ENCODE measurements around the gene C4orf50.

GRCh38 chr4:5870701-5871100 lies 147.5 kb downstream of the C4orf50 start:
- TF ChIP-seq, protein P1, sequence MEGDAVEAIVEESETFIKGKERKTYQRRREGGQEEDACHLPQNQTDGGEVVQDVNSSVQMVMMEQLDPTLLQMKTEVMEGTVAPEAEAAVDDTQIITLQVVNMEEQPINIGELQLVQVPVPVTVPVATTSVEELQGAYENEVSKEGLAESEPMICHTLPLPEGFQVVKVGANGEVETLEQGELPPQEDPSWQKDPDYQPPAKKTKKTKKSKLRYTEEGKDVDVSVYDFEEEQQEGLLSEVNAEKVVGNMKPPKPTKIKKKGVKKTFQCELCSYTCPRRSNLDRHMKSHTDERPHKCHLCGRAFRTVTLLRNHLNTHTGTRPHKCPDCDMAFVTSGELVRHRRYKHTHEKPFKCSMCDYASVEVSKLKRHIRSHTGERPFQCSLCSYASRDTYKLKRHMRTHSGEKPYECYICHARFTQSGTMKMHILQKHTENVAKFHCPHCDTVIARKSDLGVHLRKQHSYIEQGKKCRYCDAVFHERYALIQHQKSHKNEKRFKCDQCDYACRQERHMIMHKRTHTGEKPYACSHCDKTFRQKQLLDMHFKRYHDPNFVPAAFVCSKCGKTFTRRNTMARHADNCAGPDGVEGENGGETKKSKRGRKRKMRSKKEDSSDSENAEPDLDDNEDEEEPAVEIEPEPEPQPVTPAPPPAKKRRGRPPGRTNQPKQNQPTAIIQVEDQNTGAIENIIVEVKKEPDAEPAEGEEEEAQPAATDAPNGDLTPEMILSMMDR (IDR thresholded peaks at IDR 0.05; ENCODE audit: insufficient read depth, low read depth, low read length), result no peak
- no peak for TF ChIP-seq EZH2 (IDR thresholded peaks at IDR 0.05; ENCODE audit: insufficient read depth, low read length)

Measured in astrocyte (in vitro differentiated cells and primary cell).